CD4-positive, alpha-beta T cell treated with Interleukin-2 at 100 ng/mL for 4 hours (primary cell): ENCODE data around the gene TMEM135.
"Not testable (repeated sequence)": the region's sequence is repeated elsewhere in the genome, so short reads cannot be mapped to it uniquely, and the experiment has no call there.

Source experiments
- DNase-seq: peaks from one replicate; pipeline ENCODE4 v3.0.0-alpha.2; 2020; ENCODE audit warnings: low spot score

The TMEM135 gene

GRCh38 chr11:87020764-87021365 is 16.9 kb upstream of the TMEM135 start:
- no peak for DNase-seq

GRCh38 chr11:87022254-87022653 is 15.5 kb upstream of the TMEM135 start:
- DNase-seq, result no peak

- DNase-seq, result no peak
These were observed 15.0 kb upstream of the TMEM135 start for GRCh38 chr11:87022738-87023137.

- not testable (repeated sequence) for DNase-seq
These were observed 11.3 kb upstream of the TMEM135 start for GRCh38 chr11:87026415-87026814.

- peak; percentile 22 for DNase-seq
These were observed 7.2 kb upstream of the TMEM135 start for GRCh38 chr11:87030458-87031054.

GRCh38 chr11:87031433-87032170 is 6.1 kb upstream of the TMEM135 start:
- no peak for DNase-seq

GRCh38 chr11:87033561-87033960 is 4.2 kb upstream of the TMEM135 start:
- DNase-seq, result no peak

GRCh38 chr11:87035976-87036583 is 1.7 kb upstream of the TMEM135 start:
- no peak for DNase-seq

- no peak for DNase-seq
These were observed 831 bp upstream of the TMEM135 start for GRCh38 chr11:87036756-87037449.

GRCh38 chr11:87038235-87038977 is 672 bp downstream of the TMEM135 start:
- DNase-seq, result peak; percentile 6

- DNase-seq, result no peak
These were observed 1.6 kb downstream of the TMEM135 start for GRCh38 chr11:87039371-87039770.

- DNase-seq, result no peak
These were observed 6.2 kb downstream of the TMEM135 start for GRCh38 chr11:87043894-87044293.

- no peak for DNase-seq
These were observed 9.1 kb downstream of the TMEM135 start for GRCh38 chr11:87046824-87047223.

GRCh38 chr11:87056091-87056490 is 18.4 kb downstream of the TMEM135 start:
- DNase-seq, result no peak

- DNase-seq, result no peak
These were observed 20.0 kb downstream of the TMEM135 start for GRCh38 chr11:87057749-87058148.

GRCh38 chr11:87059596-87060390 is 22.1 kb downstream of the TMEM135 start:
- no peak for DNase-seq

GRCh38 chr11:87061766-87062165 is 24.0 kb downstream of the TMEM135 start:
- DNase-seq, result no peak

GRCh38 chr11:87063982-87064381 is 26.2 kb downstream of the TMEM135 start:
- no peak for DNase-seq

GRCh38 chr11:87072787-87073186 is 35.1 kb downstream of the TMEM135 start:
- no peak for DNase-seq

GRCh38 chr11:87076260-87076783 is 38.6 kb downstream of the TMEM135 start:
- DNase-seq, result no peak
